HEK293T (cell line): ENCODE data around the gene DNAJC6.

ENCODE experiments used
- ELF4 ChIP-seq: fragments of 450-650 bp; IDR thresholded peaks from 2 replicates; pipeline ENCODE4 v1.6.1; 2017; ENCODE audit warnings: antibody characterized with exemption
- FOXA1 ChIP-seq: fragments of 450-650 bp; IDR thresholded peaks from 2 replicates; pipeline ENCODE4 v1.6.1; 2016; ENCODE audit warnings: mild to moderate bottlenecking
- FOXK2 ChIP-seq: fragments of 450-650 bp; IDR thresholded peaks from 2 replicates; pipeline ENCODE4 v1.6.1; 2016; ENCODE audit warnings: mild to moderate bottlenecking
- FOXM1 ChIP-seq: fragments of 450-650 bp; IDR thresholded peaks from 2 replicates; pipeline ENCODE4 v1.6.1; 2017; ENCODE audit warnings: mild to moderate bottlenecking, borderline replicate concordance
- HDGF ChIP-seq: fragments of 450-650 bp; IDR thresholded peaks from 2 replicates; pipeline ENCODE4 v1.6.1; 2017; ENCODE audit warnings: antibody characterized with exemption, borderline replicate concordance
- NFRKB ChIP-seq: fragments of 450-650 bp; IDR thresholded peaks from 2 replicates; pipeline ENCODE4 v1.6.1; 2016; ENCODE audit warnings: mild to moderate bottlenecking, moderate library complexity
- SP1 ChIP-seq: fragments of 450-650 bp; IDR thresholded peaks from 2 replicates; pipeline ENCODE4 v1.6.1; 2017
- TARDBP ChIP-seq: fragments of 450-650 bp; IDR thresholded peaks from 2 replicates; pipeline ENCODE4 v1.6.1; 2016

DNA sequence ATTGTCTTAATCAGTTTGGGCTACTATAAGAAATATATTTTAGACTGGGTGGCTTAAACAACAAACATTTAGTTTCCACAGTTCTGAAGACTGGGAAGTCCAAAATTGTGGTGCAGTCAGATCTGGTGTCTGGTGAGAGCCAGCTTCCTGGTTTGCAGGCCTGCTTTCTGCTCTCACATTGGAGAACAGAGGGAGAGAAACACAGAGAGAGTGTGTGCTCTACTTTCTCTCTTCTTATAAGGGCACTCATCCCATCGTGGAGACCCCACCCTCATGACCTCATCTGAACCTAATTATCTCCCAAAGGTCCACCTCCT is 115.2 kb downstream of the DNAJC6 start:
- TF ChIP-seq FOXK2 (no peak), FOXA1 (no peak), HDGF (no peak), FOXM1 (no peak), SP1 (no peak), ELF4 (no peak), TARDBP (no peak), NFRKB (no peak)
